Activated T-helper 9 cell treated with anti-CD3 and anti-CD28 coated beads, Interleukin-2, amount 50 U/mL, for 16 hours (primary cell): Measurements from ENCODE around the gene TANC1.

Source experiments
- DNase-seq: peaks from one replicate; pipeline ENCODE4 v3.0.0-alpha.2; 2020; ENCODE audit warnings: low read depth

Gene TANC1

DNA sequence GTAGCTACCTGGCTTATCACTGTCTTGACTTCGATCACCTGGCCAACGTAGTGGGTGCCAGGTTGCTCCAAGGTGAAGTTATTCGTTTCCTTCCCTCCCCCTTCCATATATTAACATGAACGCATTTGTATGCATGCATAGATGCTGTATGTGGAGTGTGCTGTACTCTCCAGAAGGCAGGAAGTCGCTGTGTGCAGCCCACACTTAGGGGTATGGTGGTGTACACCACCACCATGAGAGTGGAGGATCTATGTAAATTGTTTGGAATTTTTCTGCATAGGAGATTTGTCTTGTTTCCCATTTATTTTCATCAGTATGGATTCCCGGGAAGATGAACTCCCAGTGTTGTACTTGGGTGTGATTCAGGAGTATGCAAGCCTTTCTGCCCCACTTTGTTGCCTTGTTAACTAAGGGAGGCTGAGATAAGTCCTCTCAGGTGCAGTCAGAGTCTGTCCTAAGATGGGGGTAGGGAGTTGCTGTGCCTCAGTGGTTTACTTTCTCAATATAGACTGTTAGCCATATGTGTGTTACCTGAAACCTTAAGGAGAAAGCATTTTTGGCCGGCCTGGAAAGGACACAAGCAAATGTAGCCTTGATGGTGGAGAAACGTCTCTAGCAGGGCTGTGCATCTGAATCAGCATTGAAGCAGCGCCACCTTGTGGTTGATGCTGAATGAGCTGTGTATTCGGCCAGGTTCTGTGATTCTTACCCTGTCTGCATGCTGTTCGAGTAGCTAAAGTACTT lies 149.8 kb downstream of the TANC1 start:
- peak; percentile 57 for DNase-seq

DNA sequence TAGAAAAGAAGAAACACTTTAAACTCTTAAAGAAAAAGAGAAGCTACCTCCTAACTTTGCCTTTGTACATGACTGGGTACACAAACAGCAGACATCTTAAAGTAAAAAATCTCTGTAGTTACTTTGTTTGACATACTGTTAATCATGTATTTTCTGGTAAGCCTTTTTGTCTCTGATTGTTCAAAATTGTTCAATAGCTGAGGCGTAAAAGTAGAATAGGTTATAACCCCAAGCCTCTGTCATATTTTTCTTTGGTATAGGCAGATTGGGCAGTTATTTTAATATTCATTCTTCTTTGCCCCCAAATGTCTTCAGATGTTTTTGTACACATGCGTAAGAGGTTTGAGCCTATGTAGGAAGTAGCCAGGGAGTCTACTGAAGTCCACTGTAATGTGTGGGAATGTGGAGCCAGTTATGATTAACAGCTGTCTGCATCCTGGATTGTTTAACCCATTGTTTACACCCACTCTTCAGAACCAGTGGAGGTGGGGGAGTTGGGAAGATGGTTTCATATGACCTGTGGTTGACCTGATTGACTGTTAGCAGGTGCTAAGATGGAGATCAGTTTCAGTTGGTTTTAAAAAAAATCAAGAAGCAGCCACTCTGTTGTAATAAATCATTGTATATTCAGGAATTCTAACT lies 150.5 kb downstream of the TANC1 start:
- DNase-seq = no peak

DNA sequence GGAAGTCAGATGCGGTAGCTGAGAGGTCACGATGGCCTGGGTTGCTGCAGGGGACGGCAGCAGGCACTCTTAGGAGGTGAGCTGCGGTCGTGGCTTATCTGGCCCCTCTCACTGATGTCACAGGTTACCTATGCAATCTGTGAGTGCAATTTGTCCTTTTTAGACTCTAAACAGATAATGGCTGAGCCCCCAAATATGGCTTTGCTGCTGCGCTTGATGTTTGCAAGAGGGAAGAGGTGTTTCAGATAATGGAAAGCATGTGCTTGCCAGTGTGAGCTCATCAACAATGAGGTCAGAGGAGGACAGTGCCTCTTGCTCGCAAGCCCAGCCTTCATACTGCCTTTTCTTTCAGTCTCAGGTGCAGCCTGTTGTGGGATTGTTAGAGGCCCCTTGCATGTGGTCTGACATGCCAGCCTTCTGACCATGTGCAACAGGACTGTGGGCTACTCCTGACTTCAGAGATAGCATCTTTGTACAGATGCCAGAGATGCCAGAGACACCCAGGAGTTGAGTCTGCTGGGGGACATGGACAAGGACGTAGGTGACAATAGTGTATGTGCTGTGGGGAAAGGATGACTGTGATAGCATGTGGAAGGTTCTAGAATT lies 151.3 kb downstream of the TANC1 start:
- no peak for DNase-seq

DNA sequence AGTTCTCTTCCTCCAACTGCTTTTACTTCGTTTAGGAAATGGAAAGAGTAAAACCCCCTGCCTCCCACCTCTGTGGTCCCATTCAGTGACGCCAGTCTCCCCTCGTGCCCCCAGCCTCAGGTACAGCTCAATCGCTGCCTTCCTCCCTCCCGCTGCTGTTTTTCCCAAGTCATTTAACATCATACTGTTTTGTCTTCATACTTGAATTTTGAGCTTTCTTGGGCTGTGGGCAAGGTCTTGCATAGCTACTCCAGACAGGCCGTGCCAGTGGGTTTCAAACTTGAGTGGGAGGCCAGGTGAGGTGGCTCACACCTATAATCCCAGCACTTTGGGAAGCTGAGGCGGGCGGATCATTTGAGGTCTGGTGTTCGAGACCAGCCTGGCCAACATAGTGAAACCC lies 155.3 kb downstream of the TANC1 start:
- no peak for DNase-seq

DNA sequence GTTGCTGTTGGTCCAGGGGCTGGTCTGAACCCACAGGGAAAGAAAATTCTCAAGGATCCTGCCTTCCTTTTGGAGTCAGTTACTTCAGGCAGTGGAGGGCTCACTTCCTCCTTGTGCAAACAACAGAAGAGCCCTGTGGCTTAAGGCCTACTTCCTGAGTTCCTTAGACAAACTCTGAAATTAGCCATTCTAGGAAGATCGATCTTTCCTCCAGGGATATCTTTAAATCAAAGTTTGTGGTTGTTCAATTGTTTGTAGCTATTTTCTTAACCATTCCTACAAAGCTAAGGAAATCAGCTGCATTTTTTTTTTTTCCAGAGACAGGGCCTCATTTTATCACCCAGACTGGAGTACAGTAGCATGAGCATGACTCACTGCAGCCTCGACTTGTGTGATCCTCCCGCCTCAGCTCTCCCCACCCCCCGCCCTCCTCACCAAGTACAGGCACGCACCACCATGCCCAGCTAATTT lies 156.0 kb downstream of the TANC1 start:
- DNase-seq = no peak

DNA sequence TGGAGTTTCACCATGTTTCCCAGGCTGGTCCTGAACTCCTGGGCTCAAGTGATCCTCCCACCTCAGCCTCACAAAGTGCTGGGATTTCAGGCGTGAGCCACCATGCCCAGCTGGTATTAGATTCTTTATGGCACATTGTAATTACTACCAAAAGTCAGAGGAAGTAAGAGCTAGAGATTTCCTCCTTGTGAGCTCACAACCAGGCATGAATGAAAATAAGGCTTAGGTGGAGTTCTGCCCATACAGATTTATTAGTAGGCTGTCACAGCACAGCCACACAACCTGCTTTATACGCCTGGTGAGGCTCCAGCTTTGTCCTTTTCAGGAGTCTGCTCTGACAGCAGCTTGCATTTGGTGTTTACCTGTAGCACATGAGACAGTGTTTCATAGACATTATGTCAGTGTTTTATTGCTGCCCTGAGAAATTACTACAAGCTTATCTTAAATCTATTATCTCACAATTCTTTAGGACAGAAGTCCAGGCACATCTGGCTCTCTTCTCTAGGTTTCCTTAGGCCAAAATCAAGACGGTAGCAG lies 156.6 kb downstream of the TANC1 start:
- no peak for DNase-seq

DNA sequence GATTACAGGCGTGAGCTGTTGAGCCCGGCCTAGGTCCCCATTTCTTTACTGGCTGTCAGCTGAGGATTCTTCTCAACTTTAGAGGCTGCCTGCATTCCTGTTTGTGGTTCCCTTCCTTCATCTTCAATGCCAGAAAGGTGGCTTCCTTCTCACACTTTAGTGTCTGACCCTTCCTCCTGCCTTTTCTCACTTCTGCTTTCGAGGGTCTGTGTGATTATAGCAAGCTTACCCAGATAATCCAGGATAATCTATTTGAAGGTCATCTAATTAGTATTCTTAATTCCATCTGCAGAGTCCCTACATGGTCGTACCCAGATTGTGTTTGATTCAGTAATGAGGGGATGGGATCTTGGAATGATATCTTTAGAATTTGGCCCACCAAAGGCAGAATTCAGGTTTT lies 157.4 kb downstream of the TANC1 start:
- DNase-seq = no peak

DNA sequence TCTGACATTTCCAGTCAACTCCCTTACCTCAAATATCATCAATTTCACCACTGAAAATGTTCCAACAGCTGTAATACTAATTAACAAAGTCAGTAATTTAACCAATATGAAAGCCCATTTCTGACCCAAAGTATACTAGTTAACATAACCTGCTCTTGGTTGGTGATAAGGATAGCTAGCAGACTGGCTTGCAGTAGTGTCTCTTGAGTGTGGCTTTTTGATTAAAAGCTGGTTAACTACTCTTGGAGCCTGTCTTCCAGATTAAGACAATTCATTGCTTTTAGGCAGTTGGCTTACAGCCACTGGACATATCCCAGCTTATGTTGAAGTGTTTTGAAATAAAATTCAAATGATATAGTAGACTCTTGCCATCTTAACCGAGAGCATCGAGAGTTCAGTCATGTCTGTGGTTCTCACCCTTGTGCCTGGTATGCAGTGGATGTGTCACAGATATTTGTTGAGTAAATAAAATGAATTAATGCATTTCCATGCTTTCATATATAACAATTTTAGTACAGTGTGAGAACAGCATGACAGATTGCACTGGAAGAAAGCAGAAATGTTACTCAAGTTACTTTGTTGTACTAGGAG lies 158.1 kb downstream of the TANC1 start:
- no peak for DNase-seq

DNA sequence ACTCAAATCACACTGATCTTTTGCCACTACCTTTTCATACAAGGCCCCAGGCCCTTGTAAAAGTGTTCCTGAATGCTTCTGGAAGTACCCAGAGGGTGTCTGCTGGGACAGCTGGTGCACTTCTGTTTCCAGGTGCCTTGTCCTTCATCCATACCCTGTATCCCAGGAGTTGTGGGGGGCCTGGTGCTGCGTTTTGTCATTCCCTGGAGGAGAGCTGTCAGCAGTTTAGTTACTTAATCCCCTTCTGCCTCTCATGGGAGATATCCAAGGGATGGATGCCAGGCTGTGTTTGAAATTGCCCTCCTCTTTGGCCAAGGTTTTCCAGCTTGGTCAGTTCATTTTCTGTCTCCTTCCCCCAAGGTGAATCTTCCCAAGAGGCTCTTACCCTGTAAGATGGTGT lies 159.8 kb downstream of the TANC1 start:
- DNase-seq = no peak

DNA sequence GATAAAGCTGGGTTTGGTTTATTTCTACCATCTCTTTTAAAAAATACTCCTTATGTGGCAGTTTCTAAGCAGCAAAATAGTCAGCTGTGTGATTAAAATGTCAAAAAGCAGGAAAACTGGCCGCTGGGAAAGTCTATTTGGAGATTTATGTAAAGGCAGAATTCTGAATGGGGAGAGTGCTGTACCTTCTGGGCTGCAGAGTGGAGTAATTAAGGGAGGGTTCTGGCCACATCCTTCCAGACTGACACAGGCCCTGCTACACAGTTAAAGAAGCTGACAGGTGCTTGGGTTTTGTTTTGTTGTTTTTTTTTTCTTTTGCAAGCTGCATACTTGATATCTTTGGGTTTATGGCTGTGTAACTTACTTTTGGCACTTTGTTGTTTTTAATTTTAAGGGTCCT lies 160.8 kb downstream of the TANC1 start:
- no peak for DNase-seq

DNA sequence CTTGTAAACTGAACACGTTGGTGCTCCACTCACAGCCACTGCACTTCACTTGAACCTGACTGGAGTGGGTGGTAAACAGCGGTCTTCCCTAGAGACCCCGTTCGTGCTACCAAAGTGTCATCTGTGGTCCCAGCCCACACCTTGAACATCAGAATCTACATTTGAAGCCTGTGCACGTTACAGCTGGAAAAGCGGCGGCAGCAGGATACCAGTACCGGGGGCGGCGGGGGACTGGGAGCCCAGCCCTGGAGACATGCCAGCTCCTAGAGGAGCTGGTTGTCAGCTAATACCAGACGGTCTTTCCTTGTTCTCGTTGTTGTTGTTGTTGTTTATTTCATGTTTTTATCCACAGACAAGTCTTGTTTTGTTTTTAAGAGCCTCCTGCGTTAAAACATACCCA lies 161.4 kb downstream of the TANC1 start:
- DNase-seq = no peak

DNA sequence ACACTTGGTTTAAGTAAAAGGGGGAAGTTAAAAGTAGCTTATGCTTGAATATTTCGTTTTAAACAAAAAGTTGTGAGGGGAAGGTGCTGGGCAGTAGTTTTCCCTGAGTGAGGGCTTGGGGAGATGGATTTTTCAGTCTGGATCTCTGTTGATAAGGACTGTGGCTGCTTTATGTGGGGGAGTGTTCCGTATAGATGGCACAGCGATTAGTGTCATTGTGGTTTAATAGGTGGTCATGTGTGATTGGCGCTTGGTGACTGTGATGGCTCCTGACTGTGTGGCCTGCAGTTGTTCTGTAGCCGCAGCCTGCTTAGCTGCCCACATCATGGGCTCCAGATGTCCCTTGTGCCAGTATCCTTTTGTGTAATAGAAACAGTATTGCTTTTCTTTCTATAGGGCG lies 161.9 kb downstream of the TANC1 start:
- no peak for DNase-seq

DNA sequence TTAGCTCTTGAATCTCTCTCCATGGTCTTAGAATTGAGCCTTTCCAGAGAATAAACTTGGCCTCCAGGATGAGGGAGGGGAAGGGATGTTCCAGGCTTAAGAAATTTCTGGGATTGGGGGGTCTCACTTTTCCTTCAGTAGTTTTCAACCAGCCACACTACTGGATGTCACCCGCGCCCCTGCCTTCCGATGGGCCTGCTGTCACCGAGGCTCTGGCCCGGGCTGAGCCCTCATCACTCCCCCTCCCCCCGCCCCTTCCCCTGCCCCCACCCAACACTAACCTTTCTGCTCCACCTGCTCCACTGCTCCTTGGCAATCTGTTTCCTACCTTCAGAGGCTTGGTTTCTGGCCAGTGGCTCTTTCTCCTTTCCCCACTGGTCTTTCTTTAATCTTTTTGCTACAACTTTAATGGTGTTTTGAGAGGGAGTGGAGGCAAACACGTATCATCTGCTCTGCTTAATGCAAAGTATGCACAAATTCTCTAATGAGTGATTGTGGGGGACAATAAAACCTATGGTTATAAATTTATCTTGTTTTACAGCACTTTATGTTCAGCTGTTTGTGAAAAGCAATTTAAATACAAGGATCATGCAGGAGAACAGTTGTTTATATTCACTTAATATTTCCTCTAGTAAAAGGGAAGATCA lies 162.9 kb downstream of the TANC1 start:
- DNase-seq = no peak

DNA sequence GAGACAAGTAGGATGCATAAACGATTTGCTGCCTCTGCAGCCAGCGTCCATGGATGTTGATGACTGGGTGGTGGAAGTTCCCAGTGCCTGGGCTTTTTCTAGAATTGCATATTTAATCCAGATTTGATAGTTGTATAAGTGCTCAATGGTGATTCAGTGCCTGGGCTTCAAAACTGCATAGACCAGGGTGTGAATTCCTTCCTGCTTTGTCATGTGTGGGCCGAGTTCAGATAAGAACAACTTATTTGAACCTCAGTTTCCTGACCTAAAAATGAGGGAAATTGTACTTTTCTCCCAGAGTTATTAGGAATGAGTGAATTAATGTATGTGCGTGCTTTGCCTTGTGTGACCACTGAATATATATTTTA lies 163.5 kb downstream of the TANC1 start:
- DNase-seq = no peak

DNA sequence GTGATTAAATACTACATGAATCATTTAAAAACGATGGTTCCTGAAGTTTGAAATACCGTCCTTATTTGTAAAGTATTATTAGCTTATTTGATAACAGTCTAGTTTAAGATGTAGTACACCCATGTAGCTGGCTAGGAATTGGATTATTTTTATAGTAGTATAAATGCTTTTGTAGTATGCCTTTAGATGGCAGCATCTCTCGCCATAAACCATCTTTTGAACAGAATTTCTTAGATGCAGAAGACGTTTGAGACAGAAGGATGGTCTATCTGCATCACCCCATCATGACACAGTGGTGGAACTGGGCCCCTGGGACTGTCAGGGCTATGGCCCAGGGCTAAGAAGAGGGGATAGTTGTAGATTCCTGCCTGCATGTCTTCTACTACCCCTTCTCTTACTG lies 165.4 kb downstream of the TANC1 start:
- DNase-seq = no peak

DNA sequence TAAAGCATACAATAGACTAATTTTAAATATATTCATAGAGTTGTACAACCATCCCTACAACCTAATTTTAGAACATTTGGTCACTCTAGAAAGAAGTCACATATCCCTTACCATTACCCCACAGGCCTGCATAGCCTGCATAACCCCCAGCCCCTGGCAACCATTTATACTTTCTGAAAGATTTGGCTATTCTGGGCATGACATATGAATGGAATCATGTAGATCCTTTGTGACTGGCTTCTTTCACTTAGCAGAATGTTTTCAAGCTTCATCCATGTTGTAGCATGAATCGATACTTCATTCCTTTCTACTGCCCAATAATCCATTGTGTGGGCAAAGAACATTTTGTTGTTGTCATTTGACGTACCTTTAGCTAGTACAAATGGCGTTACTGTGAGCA lies 166.5 kb downstream of the TANC1 start:
- no peak for DNase-seq

DNA sequence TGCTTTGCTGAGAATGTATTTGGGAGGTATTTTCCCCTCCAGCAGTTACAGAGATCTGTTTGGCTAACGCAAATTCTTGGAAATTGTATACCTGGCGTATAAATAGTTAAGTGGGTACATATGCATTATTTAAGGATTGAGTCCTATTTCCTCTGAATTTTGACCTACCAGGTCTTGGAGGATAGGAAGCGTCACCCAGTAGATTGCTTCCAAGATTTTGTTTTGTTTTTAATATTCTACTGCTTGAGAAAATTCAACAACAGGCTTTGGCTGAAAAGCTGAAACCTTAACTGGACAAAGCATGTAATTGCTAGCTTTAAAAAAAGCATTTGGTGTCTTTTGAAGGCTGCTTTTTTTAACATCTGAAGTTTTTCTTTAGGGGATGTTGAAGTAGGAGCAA lies 168.0 kb downstream of the TANC1 start:
- no peak for DNase-seq

DNA sequence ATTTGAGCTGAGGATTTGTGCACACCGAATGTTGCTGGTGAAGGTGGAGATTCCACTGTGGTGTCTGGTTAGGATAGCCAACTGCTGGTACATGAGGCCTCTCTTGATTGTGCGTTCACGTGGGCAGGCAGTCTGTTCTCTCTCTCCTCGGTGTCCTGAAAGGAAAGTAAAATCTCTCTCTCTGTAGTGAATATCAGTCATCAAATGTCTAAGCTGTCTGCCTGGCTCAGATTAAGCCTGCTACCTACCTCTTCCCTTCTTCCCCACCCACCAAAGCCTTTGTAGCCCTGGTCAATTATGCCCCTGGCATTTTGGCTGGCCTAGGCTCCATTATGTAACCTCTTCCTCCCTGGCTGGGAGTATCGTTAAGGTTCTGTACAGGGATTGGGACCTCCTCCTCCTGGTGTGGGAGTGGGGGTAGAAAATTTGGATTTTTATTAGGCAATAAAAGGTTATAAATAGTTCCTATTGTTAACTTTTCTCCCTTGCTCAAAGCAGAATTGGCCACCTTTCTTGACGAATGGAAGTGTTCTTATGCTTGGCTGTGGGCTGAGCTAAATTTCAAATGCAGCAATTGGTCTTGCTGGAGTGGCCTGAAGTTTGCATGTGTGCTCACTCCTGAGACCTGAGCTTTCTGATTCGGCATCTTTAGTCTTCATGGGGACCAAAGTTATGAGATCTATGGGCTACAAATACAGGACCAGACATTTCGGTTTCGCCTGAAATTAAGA lies 169.2 kb downstream of the TANC1 start:
- no peak for DNase-seq

DNA sequence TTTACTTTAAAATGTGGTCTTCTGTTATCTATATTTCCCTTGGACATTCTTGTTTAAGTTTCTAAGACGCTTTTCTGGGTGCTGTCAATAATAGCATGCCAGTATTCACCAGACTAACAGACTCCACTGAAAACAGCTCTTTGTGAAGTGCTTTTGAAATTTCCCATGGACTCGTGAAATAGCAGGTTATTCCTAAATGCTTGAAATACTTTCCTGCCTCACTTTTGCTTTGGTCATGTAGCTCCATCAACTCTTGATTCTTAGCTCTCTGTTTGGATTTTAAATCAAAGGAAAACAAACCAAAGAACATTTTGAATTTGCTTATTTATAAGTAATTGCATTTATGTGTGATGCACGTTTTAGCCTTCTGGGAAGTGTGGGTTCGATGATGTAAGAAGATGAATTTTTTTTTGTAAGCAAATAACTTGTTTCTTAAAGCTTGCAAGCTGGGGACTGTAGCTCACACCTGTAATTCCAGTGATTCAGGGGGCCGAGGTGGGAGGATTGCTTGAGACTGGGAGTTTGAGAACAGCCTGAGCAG lies 170.3 kb downstream of the TANC1 start:
- DNase-seq = no peak

DNA sequence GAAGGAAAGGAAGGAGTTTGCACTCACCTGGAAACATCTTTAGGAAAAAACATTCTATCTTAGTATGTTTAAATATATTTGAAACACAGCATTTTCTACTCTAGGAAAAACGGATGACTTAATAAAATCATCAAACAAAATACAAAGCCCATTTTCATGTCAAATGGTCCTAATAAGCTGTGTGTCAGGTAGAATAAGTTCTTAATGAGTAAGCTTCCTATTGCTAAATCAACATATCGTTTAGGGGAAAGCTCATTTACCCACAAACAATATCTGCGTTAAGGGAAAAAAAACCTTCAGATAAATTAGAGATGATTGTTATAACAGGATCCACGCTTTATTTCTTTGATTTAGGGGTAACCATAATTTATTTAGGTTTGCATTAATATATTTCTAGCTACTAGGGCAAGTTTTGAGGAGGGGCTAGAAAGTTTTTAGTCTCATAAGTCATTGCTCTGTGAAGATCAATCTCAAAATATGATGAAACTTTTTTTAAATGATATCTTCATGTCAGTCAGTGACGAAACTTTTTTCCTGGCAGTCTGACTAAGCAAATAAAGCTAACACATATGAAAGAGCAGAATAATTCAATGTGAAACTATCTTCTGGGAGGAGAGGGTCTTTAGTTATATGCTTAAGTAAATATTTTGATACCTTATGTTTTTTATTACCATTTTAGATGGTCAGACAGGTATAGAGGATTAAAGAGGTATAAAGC lies 170.9 kb downstream of the TANC1 start:
- no peak for DNase-seq
